GM15510 (cell line): ENCODE measurements around the gene NF1.

Source experiments
- POLR2A ChIP-seq: IDR thresholded peaks from 3 replicates; pipeline ENCODE4 v1.6.1; 2011; ENCODE audit warnings: borderline replicate concordance; ENCODE audit not compliant: insufficient read length; ENCODE audit errors: extremely low read depth

Gene NF1

GRCh38 chr17:31274252-31274651 is 179.5 kb downstream of the NF1 start:
- TF ChIP-seq POLR2A, result no peak

- no peak for TF ChIP-seq POLR2A
These were observed 180.3 kb downstream of the NF1 start for GRCh38 chr17:31275116-31275515.

DNA sequence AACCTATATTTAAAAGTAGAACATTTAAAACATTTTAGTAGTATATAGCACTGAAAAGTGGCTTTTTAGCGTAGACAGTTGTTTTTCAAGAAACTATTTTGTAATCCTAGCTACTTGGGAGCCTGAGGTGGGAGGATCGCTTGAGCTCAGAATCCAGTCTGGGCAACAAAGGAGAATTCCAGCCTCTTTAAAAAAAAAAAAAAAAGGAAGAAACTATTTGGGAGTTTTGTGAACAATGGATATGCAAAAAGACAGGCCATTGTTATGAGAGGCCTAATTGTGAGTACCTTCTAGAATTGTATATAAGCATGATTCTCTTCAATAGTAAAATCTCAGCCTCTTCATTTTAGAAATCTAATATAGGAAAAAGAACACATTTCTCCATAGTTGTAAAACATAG is 184.6 kb downstream of the NF1 start:
- TF ChIP-seq POLR2A, result no peak

GRCh38 chr17:31281061-31281460 is 186.3 kb downstream of the NF1 start:
- no peak for TF ChIP-seq POLR2A

- TF ChIP-seq POLR2A, result no peak
These were observed 189.1 kb downstream of the NF1 start for GRCh38 chr17:31283841-31284240.

DNA sequence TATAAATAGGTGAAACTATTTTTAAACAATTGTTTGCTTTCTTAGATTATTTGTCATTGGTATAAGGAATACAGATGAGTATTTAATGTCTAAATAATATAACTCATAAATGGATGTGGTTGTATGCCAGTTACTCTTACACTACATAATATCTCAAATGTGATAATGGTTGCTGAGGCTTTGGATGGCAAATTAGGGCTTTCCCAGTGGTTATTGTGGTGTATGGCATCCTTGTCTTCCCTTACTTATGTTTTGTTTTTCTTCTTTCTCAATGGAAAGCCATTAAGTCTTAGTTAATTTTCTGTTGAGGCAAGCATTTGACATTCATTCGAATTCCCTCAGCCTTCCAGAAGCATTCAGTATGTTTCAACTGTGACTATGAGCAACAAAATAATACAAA is 191.8 kb downstream of the NF1 start:
- TF ChIP-seq POLR2A, result no peak

- TF ChIP-seq POLR2A, result no peak
These were observed 195.0 kb downstream of the NF1 start for GRCh38 chr17:31289790-31290189.

DNA sequence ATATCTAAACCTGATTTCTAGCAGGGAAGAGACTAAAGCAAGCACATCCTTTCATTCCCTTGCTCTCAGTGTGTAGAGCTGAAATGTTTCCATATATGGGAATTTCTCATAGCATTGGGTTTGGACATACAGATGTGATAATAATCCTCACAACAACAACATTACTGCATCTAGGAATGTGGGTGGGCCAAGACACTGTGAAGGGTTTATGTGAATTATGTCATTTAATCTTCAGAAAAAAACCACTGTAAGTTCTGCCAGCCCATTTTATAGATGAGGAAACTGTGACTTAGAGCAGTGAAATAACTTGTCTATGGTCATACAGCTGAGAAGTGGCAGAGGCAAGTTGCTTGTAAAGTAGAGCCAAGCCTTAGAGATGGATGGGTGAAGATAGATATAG is 197.0 kb downstream of the NF1 start:
- no peak for TF ChIP-seq POLR2A

DNA sequence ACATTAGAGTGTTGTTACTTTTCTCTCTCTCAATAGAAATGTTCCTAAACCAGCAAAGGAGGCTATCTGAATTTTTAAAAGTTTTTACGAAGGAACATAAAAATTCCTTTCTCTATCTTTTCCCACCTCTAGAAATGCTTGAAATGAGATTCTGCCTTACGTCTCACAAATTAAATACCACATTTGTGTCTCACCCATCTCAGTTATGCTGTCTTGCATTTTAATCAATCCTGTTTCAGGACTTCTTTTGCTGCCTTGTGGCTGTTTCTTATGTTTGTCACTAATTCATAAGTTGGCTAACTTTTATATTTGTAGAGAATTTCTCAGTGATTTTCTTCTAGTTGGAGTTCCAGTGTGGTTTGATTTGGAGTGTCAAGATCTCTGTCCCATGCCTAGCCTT is 198.8 kb downstream of the NF1 start:
- TF ChIP-seq POLR2A, result no peak

GRCh38 chr17:31294231-31294630 is 199.5 kb downstream of the NF1 start:
- TF ChIP-seq POLR2A, result no peak

DNA sequence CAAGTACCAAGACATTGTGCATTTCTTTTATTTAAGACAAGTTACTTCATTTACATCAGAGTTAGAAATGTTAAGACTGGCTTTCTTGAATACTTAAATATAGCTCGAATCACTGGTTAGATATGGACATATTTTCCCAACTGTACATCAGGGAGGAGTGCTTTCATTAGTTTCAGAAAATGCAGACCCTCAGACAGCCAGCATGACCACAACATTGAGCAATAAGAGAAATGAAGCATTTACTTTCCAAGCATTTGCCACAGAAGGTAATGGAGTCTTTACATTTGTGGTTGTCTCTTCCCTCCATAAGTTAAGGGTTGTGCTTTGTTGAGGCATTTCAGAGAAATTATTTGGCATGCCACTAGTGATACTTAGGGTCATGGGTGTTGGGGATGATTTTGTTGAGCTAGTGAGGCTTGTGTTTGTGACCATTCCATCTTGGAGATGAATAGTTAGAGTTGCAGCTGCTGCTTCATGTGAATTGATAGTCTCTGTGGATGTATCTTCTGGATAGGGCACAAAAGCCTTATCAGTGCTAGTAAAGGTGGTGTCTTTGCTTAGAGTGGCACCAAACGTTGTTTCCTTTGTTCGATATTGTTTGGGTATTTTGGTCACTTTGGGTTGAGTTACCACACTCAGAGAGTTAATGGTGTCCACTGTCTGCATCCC is 200.2 kb downstream of the NF1 start:
- TF ChIP-seq POLR2A, result no peak

- no peak for TF ChIP-seq POLR2A
These were observed 200.7 kb downstream of the NF1 start for GRCh38 chr17:31295489-31295871.

DNA sequence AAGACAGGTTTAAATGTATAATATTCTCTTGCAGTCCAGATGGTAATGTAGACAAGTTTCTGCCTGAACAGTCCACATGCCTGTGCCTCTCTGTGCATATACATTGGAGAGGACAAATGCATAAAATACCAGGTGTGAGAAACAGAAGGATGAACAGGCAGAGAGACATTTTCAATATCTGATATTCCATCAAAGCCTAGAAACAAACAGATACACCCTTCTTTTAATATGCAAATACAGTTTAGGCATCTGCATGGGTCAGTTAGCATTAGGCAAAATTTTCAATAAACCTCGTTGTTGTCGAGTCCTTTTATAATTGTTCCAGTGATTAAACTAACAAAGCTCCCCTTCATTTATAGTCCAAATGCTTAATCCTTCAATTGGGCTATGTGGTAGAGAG is 201.4 kb downstream of the NF1 start:
- no peak for TF ChIP-seq POLR2A

DNA sequence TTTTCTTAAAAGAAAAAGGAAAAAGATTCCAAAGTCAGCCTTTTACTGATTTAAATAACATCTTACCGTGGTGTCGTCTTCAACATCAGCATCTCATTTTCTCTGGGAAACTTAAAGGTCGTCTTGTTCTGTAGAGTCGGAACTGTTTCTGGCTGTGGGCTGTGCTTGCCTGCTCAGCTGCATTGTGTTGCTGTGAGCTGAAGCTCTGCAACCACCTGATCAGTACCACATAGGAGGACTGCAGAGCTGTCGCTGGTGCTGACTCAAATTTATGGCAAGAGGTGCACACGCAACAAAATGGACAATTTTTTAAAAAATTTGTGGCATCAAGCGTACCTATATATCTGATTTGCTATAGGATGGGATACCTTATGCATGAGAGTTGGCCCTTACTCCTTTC is 202.3 kb downstream of the NF1 start, which contains the start of gene OMG:
OMG (minus strand) TSS at position 150 of the 400 bp plus-strand sequence. CDS start 908 bp downstream, outside the sequence.
- no peak for TF ChIP-seq POLR2A

- TF ChIP-seq POLR2A, result no peak
These were observed 204.8 kb downstream of the NF1 start for GRCh38 chr17:31299624-31300023.

DNA sequence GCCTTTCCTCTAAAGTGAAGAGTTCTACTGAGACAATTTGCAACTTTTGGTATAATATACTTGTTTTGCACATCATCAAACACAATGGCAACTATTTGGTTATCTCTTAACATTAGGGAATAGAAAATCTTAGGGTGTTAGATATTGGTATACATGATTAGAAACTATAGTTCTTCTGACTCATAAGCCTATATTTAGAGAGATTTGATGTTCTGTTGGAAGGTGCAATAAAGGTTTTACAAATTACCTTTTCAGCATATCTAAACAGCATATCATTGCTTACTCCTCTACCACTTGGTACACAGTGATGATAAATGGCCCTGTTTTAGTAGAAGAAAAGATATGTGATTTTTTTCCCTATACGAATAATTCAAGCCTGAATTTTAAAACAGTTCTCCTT is 212.9 kb downstream of the NF1 start:
- TF ChIP-seq POLR2A, result no peak
